NCI-H1417 treated with DMSO at 0.1 percent for 48 hours (cell line): ENCODE results near the gene CFAP69.
"Not testable (repeated sequence)": the region's sequence is repeated elsewhere in the genome, so short reads cannot be mapped to it uniquely, and the experiment has no call there.

Experiments used
- DNase-seq: peaks from one replicate; lab custom pipeline; 2025; lab: John Stamatoyannopoulos, UW

Gene CFAP69

GRCh38 chr7:90337106-90337505 is 92.1 kb downstream of the CFAP69 start:
- DNase-seq, result no peak

GRCh38 chr7:90345016-90345415 is 100.0 kb downstream of the CFAP69 start:
- DNase-seq, result no peak

GRCh38 chr7:90345595-90346335 is 100.8 kb downstream of the CFAP69 start:
- no peak for DNase-seq

GRCh38 chr7:90346336-90347125 is 101.6 kb downstream of the CFAP69 start, which contains the start of gene GTPBP10:
TSS of gene GTPBP10 (plus strand) at chr7:90346716. CDS start at chr7:90346742, 26 bp downstream.
- DNase-seq, result peak; percentile 88

GRCh38 chr7:90347759-90348158 is 102.8 kb downstream of the CFAP69 start:
- DNase-seq, result no peak

GRCh38 chr7:90349305-90349704 is 104.3 kb downstream of the CFAP69 start:
- no peak for DNase-seq

GRCh38 chr7:90350032-90350431 is 105.1 kb downstream of the CFAP69 start:
- not testable (repeated sequence) for DNase-seq

- no peak for DNase-seq
These were observed 107.0 kb downstream of the CFAP69 start for GRCh38 chr7:90351987-90352386.
